GM23248 (cell line): ENCODE results near the gene TMEM203. TPM values are rescaled to one million over a fixed set of nuclear protein-coding genes. Genes with fewer than 3 reads are reported as not detected.

Experiments
- DNase-seq: peaks from one replicate; pipeline ENCODE4 v3.0.0-alpha.2; 2015
- H2AFZ ChIP-seq: fragments of 200-600 bp; sonication (generic); 2 replicates; pipeline ENCODE4 v1.6.1; 2016; ENCODE audit warnings: antibody characterized with exemption
- H3F3A ChIP-seq: fragments of 200-600 bp; sonication (generic); 2 replicates; pipeline ENCODE4 v1.6.1; 2016; ENCODE audit warnings: mild to moderate bottlenecking, antibody characterized with exemption, mixed run types; ENCODE audit not compliant: insufficient read depth
- H3K27ac ChIP-seq: fragments of 200-600 bp; sonication (generic); 2 replicates; pipeline ENCODE4 v1.5.1; 2016; ENCODE audit warnings: mild to moderate bottlenecking
- H3K27me3 ChIP-seq: fragments of 200-600 bp; sonication (generic); replicated peaks from 2 replicates; pipeline ENCODE4 v1.6.1; 2016; ENCODE audit warnings: mild to moderate bottlenecking; ENCODE audit not compliant: insufficient read depth
- H3K36me3 ChIP-seq: fragments of 200-600 bp; sonication (generic); 2 replicates; pipeline ENCODE4 v1.6.1; 2016; ENCODE audit warnings: low read depth, mild to moderate bottlenecking
- H3K4me1 ChIP-seq: fragments of 200-600 bp; sonication (generic); 2 replicates; pipeline ENCODE4 v1.6.1; 2016; ENCODE audit warnings: mild to moderate bottlenecking; ENCODE audit not compliant: insufficient read depth
- H3K4me2 ChIP-seq: fragments of 200-600 bp; sonication (generic); one replicate; pipeline ENCODE4 v1.6.1; 2016; ENCODE audit warnings: mild to moderate bottlenecking; ENCODE audit not compliant: unreplicated experiment
- H3K4me3 ChIP-seq: fragments of 200-600 bp; sonication (generic); 2 replicates; pipeline ENCODE4 v1.5.1; 2016; ENCODE audit warnings: mild to moderate bottlenecking
- H3K79me2 ChIP-seq: fragments of 200-600 bp; sonication (generic); 2 replicates; pipeline ENCODE4 v1.6.1; 2016; ENCODE audit warnings: mild to moderate bottlenecking; ENCODE audit not compliant: insufficient read depth
- H3K9ac ChIP-seq: fragments of 200-600 bp; sonication (generic); 2 replicates; pipeline ENCODE4 v1.6.1; 2016; ENCODE audit warnings: mild to moderate bottlenecking
- H3K9me2 ChIP-seq: fragments of 200-600 bp; sonication (generic); 2 replicates; pipeline ENCODE4 v1.6.1; 2016; ENCODE audit warnings: mixed run types, mild to moderate bottlenecking, moderate library complexity; ENCODE audit not compliant: insufficient read depth
- H3K9me3 ChIP-seq: fragments of 200-600 bp; sonication (generic); one replicate; pipeline ENCODE4 v1.6.1; 2017; ENCODE audit warnings: low read depth
- H4K20me1 ChIP-seq: fragments of 200-600 bp; sonication (generic); 2 replicates; pipeline ENCODE4 v1.6.0; 2016; ENCODE audit not compliant: insufficient read depth
- EZH2 ChIP-seq: fragments of 200-600 bp; sonication (generic); IDR thresholded peaks from 2 replicates; pipeline ENCODE4 v1.6.1; 2018; ENCODE audit warnings: antibody characterized with exemption, mild to moderate bottlenecking; ENCODE audit not compliant: insufficient read depth, poor library complexity, severe bottlenecking
- EZH2phosphoT487 ChIP-seq: fragments of 200-600 bp; sonication (generic); IDR thresholded peaks from 2 replicates; pipeline ENCODE4 v1.6.1; 2018; ENCODE audit warnings: antibody characterized with exemption, moderate library complexity, mild to moderate bottlenecking, low read depth; ENCODE audit not compliant: insufficient read depth
- WGBS, 2 experiments: methylation state at CpG; one replicate each; pipeline ENCODE4 v1.1.6; 2015 to 2017; ENCODE audit warnings: low lambda C conversion rate in 2 of 2, low coverage in 1 of 2; ENCODE audit errors: missing lambda C conversion rate in 2 of 2; 5-methylcytosine and 5-hydroxymethylcytosine counted together
- in situ Hi-C: fragments of 300-500 bp; cut with MboI; formaldehyde crosslinking; loops from 2 replicates; pipeline ENCODE4 v1.15.0; 2020
- polyA plus RNA-seq: library from polyadenylated mRNA; unstranded; fragments of >200 nt; fragmentation: Nextera tagmentation; extraction: Ambion mirVana; gene quantifications from 2 replicates; pipeline ENCODE4 v1.2.1, GENCODE V29; 2016
- total RNA-seq: library from RNA; depleted of rRNA; stranded (reverse); fragments of >200 nt; shearing (Covaris generic); gene quantifications from 2 replicates; pipeline ENCODE4 v1.2.3, GENCODE V29; 2014

The TMEM203 gene
- total and polyA plus RNA-seq, 2 experiments from 2014 or later: 46.9 to 52.9 TPM

GRCh38 chr9:137163365-137163715, 42.1 kb downstream of the TMEM203 start:
- Histone ChIP-seq H3K9me3 (no peaks in the 10 kb centered on the region), H3F3A (no peaks in the 10 kb centered on the region), H3K4me2 (peak overlapping the region; percentile 70), H2AFZ (peak overlapping the region; percentile 52), H3K4me3 (peak overlapping the region; percentile 50), H3K27ac (no peak overlapping the region), H3K9ac (no peak overlapping the region), H3K79me2 (no peaks in the 10 kb centered on the region), H3K9me2 (no peaks in the 10 kb centered on the region), H3K36me3 (no peaks in the 10 kb centered on the region), H3K4me1 (no peaks in the 10 kb centered on the region), H3K27me3 (peaks cover 58% of the 10 kb centered on the region), H4K20me1 (no peaks in the 10 kb centered on the region)
- peak; percentile 37 for DNase-seq
- TF ChIP-seq EZH2: no peak
- TF ChIP-seq EZH2phosphoT487: no peak
- in situ Hi-C loops: no loop called here
- WGBS, 2 experiments: 27 to 40% methylated on average over 17 to 26 of the region's 26 CpGs

DNA sequence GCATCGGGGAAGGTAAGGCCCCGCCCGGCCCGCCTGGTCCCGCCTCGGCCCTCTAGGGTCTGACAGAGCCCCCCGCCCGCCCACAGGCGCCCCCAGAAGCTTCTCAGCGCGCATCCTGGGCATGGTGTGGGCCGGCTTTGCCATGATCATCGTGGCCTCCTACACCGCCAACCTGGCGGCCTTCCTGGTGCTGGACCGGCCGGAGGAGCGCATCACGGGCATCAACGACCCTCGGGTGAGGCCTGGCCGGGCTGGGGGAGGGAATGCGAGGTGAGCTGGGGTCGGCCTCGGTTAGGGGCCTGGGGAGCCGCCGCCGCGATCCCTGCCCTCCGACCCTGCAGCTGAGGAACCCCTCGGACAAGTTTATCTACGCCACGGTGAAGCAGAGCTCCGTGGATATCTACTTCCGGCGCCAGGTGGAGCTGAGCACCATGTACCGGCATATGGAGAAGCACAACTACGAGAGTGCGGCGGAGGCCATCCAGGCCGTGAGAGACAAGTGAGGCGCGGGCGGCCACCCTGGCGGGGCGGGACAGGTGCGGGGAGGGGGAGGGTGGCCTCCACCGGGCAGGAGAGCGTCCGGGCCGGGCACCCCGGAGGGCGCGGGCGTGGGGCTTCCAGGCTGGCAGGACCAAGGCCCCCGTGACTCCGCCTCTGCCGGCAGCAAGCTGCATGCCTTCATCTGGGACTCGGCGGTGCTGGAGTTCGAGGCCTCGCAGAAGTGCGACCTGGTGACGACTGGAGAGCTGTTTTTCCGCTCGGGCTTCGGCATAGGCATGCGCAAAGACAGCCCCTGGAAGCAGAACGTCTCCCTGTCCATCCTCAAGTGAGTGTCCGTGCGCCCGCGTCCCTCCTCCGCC, 42.7 kb downstream of the TMEM203 start:
- Histone ChIP-seq H3K27ac (no peak overlapping the region), H3K9me2 (no peaks in the 10 kb centered on the region), H3K36me3 (no peaks in the 10 kb centered on the region), H2AFZ (peak overlapping the region; percentile 52), H3K9ac (no peak overlapping the region), H3K27me3 (peaks cover 57% of the 10 kb centered on the region), H3K4me3 (peak overlapping the region; percentile 50), H3F3A (no peaks in the 10 kb centered on the region), H3K4me1 (no peaks in the 10 kb centered on the region), H3K9me3 (no peaks in the 10 kb centered on the region), H3K79me2 (no peaks in the 10 kb centered on the region), H3K4me2 (peak overlapping the region; percentile 70), H4K20me1 (no peaks in the 10 kb centered on the region)
- in situ Hi-C loops: no loop called here
- 2 to 3% methylated on average over 39 to 67 of the region's 74 CpGs for WGBS, 2 experiments
- DNase-seq: peak; percentile 53
- no peak for TF ChIP-seq EZH2
- TF ChIP-seq EZH2phosphoT487: no peak

GRCh38 chr9:137161558-137162486, 43.6 kb downstream of the TMEM203 start:
- Histone ChIP-seq H2AFZ (no peak overlapping the region), H4K20me1 (no peaks in the 10 kb centered on the region), H3K27me3 (peaks cover 48% of the 10 kb centered on the region), H3K27ac (no peak overlapping the region), H3K79me2 (no peaks in the 10 kb centered on the region), H3K4me3 (no peak overlapping the region), H3K9me2 (no peaks in the 10 kb centered on the region), H3K36me3 (no peaks in the 10 kb centered on the region), H3F3A (no peaks in the 10 kb centered on the region), H3K4me2 (no peak overlapping the region), H3K4me1 (no peaks in the 10 kb centered on the region), H3K9me3 (no peaks in the 10 kb centered on the region), H3K9ac (no peak overlapping the region)
- 10 to 15% methylated on average over 21 to 51 of the region's 71 CpGs for WGBS, 2 experiments
- peak; percentile 19 for TF ChIP-seq EZH2
- no peak for TF ChIP-seq EZH2phosphoT487
- in situ Hi-C loops: no loop called here
- DNase-seq: peak; percentile 18

GRCh38 chr9:137160716-137161557, 44.5 kb downstream of the TMEM203 start:
- H3K9me2 ChIP-seq: no peaks in the 10 kb centered on the region
- no peak overlapping the region for H3K27ac ChIP-seq
- no peaks in the 10 kb centered on the region for H3K4me1 ChIP-seq
- TF ChIP-seq EZH2phosphoT487 (no peak), EZH2 (no peak)
- H3K9ac ChIP-seq: no peak overlapping the region
- no peaks in the 10 kb centered on the region for H3F3A ChIP-seq
- H4K20me1 ChIP-seq: no peaks in the 10 kb centered on the region
- in situ Hi-C loops: no loop called here
- no peak overlapping the region for H3K4me2 ChIP-seq
- DNase-seq: no peak
- H3K79me2 ChIP-seq: no peaks in the 10 kb centered on the region
- no peaks in the 10 kb centered on the region for H3K36me3 ChIP-seq
- H3K4me3 ChIP-seq: no peak overlapping the region
- no peaks in the 10 kb centered on the region for H3K9me3 ChIP-seq
- H2AFZ ChIP-seq: no peak overlapping the region
- WGBS, 2 experiments: 26 to 27% methylated on average over 36 to 56 of the region's 56 CpGs
- H3K27me3 ChIP-seq: peaks cover 40% of the 10 kb centered on the region
